Sigmoid colon (tissue), 4 donors: ENCODE data around the gene WDTC1.

Experiments used
- POLR2A ChIP-seq, 2 donors: fragments of 450-650 bp; IDR thresholded peaks; one replicate each; pipeline ENCODE4 v1.6.1; 2016; ENCODE audit warnings: antibody characterized with exemption in 2 of 2, mild to moderate bottlenecking in 2 of 2, moderate library complexity in 2 of 2
- POLR2AphosphoS5 ChIP-seq, 4 donors: sonication (generic); formaldehyde crosslinking; IDR thresholded peaks; one replicate each; pipeline ENCODE4 v1.6.1; 2017; ENCODE audit warnings: antibody characterized with exemption in 4 of 4
- TF ChIP-seq, protein P1 (sequence below), 4 experiments: fragments of 450-650 bp in 3 of 4; fragments of 200-600 bp in 1 of 4; IDR thresholded peaks; one replicate each; pipeline ENCODE4 v1.5.1; 2016 to 2019; ENCODE audit warnings: antibody characterized with exemption in 4 of 4, mild to moderate bottlenecking in 3 of 4, moderate library complexity in 2 of 4

DNA sequence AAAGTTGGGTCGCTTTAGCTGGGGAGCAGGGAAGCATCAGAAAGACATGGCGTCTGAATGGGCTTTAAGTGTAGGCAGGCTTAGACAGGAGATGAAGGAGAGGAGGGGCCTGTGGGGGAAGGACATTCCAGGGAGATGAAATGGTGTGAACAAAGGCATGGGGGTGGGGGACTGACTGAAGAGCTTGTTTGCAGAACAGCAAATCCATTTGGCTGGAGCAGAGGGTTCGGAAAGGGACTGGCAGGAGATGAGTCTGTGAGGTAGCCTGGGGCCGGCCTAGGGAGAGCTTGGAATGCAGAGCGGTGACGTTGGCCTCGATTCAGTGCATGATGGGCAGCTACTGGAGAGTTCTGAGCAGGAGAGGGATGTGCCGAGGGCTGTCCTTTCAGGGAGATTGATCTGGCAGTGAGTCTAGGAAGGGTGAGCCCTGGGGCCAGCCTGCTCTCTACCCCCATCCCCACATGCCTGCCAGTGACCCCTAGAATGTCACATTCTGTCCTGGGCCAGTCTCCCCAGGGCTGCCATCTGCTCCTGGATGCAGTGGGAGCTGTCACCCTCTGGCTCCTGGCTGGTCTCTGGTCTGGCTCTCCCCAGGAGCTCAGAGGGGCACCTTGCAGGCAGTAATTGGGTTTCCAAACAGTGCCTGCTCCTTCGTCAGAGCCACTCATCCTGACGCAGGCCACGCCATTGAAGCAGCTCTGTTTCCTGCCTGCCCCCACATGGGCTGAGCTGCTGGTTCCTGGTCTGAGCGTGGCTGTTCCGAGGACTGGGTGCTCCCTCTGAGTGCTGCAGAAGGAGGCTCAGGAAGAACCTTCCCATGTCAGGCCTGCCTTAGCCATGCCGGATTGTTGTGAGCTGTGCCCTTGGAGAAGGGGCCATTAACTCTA is 65.2 kb downstream of the WDTC1 start:
- TF ChIP-seq, protein P1, sequence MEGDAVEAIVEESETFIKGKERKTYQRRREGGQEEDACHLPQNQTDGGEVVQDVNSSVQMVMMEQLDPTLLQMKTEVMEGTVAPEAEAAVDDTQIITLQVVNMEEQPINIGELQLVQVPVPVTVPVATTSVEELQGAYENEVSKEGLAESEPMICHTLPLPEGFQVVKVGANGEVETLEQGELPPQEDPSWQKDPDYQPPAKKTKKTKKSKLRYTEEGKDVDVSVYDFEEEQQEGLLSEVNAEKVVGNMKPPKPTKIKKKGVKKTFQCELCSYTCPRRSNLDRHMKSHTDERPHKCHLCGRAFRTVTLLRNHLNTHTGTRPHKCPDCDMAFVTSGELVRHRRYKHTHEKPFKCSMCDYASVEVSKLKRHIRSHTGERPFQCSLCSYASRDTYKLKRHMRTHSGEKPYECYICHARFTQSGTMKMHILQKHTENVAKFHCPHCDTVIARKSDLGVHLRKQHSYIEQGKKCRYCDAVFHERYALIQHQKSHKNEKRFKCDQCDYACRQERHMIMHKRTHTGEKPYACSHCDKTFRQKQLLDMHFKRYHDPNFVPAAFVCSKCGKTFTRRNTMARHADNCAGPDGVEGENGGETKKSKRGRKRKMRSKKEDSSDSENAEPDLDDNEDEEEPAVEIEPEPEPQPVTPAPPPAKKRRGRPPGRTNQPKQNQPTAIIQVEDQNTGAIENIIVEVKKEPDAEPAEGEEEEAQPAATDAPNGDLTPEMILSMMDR (IDR thresholded peaks at IDR 0.05) = no peak
- TF ChIP-seq POLR2A (IDR thresholded peaks at IDR 0.05) (no peak), POLR2AphosphoS5 (IDR thresholded peaks at IDR 0.05) (peak in 3 of 4 donors; percentile 16 to 43 (median 16))
